Pancreas (tissue), 10 donors: Measurements from ENCODE around the gene TAS1R1. TPM values are rescaled to one million over a fixed set of nuclear protein-coding genes. Genes with fewer than 3 reads are reported as not detected.

Experiments
- ATAC-seq, 4 donors: fragments of 200-7000 bp; cut with Tn5 transposase; one replicate each; pipeline versions ENCODE4 v1.8.0 to v1.9.1; 2020; ENCODE audit warnings: mild to moderate bottlenecking in 4 of 4, moderate library complexity in 4 of 4
- DNase-seq, 6 donors: peaks; one replicate each; pipeline ENCODE4 v3.0.0-alpha.2; 2020
- FAIRE-seq: peaks from 2 replicates; lab custom pipeline; 2012; peaks lifted over from hg19 to GRCh38; lab: Jason Lieb, UNC
- H3K27ac ChIP-seq, 4 donors: fragments of 200-600 bp; sonication (generic); 1 replicate in 3 of 4; 2 replicates in 1 of 4; pipeline versions ENCODE4 v1.5.0 to v1.8.0; 2020
- H3K27me3 ChIP-seq, 4 donors: fragments of 200-600 bp; one replicate each; pipeline ENCODE4 v1.8.0; 2021
- H3K36me3 ChIP-seq, 3 donors: fragments of 200-600 bp; sonication (generic) in 1 of 3; one replicate each; pipeline versions ENCODE4 v1.5.0 to v1.8.0; 2020 to 2021
- H3K4me1 ChIP-seq, 3 donors: fragments of 200-600 bp; one replicate each; pipeline ENCODE4 v1.8.0; 2021
- H3K4me3 ChIP-seq, 4 donors: fragments of 200-600 bp; sonication (generic) in 2 of 4; one replicate each; pipeline versions ENCODE4 v1.5.0 to v1.8.0; 2020 to 2021
- H3K9me3 ChIP-seq, 4 donors: fragments of 200-600 bp; one replicate each; pipeline ENCODE4 v1.8.0; 2021
- CTCF ChIP-seq, 4 donors: fragments of 200-600 bp; sonication (generic) in 3 of 4; IDR thresholded peaks; one replicate each; pipeline versions ENCODE4 v1.5.0 to v1.8.0; 2021; ENCODE audit warnings: antibody characterized with exemption in 4 of 4
- WGBS, 2 donors: extraction: QIAGEN DNeasy Blood & Tissue Kit; methylation state at CpG; one replicate each; pipeline ENCODE4 v1.1.7; 2013; 5-methylcytosine and 5-hydroxymethylcytosine counted together
- intact Hi-C, 3 donors: fragments of 100-400 bp; cut with DNase I; formaldehyde crosslinking; loops; one replicate each; pipeline versions ENCODE4 v1.11.1 to v1.14.2; 2022
- polyA plus RNA-seq, 2 donors: library from polyadenylated mRNA; stranded (reverse); fragments of 200-250 nt; gene quantifications; one replicate each; pipeline ENCODE4 v1.2.3, GENCODE V29; 2013
- total RNA-seq, 6 donors: library from RNA; stranded (reverse); fragmentation: NEBNext Ultra II Directional in 4 of 6; extraction: Animal tissue kit (Norgen Biotek cat#: 25700) in 4 of 6; gene quantifications; one replicate each; pipeline versions ENCODE4 v1.2.1 to v1.2.4, GENCODE V29; 2021 to 2023
- donor health status: healthy with polysubstance abuse.
- donor health status: DM: no; HTN: no; CAD: no; lungs with moderate emphysema.
- donor health status: DM: no; HTN: no; CAD: no.
- donor health status: control.
- donor health status: control.
- donor health status: Bipolar disorder and iron deficiency.
- donor health status: DM: yes; HTN: yes; CAD: no.
- donor health status: DM: no; HTN: no; CAD: no.
- donor health status: DM: no; HTN: no; CAD: no.
- donor health status: DM: yes; HTN: yes; CAD: no.

Gene TAS1R1
- total and polyA plus RNA-seq, 8 donors: not detected

DNA sequence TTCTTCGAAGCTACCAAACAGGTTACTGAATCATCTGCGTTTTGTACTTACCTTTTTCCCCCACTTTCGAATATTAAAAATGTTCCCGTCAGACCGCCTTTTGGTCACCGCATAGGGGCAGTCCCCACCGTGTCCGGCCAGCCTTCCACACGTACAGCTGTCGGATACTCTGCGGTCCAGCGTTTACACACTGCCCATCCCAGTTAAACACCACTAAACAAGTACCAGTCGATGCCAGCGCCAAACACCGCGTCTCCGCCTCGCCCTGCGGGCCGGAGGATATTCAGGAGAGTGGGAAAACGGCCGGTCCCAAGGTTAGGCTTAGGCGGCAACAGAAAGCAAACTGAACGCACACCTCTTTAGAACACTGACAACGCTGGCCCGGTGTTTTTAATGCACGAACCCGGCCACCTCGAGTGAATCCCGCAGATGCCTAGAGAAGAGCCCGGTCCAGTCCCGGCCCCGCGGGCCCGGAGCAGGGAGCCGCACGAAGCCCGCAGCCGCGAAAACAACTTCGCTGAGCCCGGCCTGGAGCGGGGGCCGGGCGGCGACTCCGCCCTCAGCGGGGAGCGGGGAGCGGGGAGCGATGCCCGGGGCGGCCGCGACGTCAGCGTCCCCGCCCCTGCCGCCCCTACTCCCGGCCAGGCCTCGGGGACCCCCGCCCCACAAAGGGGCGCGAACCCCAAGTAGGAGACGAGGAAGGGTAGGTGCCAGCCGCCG is 57.7 kb downstream of the TAS1R1 start:
- WGBS, 2 donors: 0% methylated on average over 39 to 67 of the region's 67 CpGs

DNA sequence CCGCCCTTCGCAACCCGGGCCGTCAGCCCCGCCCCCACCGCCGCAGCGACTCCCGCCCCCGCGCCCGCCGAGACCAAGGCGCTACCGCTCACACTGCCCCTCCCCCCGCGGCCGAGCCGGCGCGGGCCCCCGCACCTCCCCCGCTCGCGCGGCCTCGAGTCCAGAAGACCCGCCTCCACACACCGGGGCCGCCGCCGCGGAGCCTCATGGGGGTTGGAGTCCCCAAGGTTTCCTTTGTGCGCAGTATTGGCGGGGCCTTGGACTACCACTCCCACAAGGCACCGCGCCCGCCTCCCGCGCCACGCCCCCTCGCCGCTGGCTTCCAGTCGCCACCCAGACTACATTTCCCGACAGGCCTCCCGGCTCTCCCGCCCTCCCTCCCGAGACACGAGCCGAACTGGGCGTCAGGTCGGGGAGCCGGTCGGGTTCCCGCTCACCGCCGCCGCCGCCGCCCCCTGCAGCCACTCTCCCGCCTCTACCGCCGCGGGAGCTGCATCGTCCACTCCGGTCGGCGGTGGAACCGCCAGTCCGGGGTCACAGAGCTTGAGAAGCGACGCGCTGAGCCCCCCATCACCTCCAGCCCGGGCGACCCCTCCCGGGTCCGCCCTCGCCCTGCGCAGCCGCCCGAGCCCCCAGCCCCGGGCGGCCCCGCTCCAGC is 58.4 kb downstream of the TAS1R1 start, which contains the start of gene PHF13:
TSS of gene PHF13 (plus strand) at position 371 of the 658 bp plus-strand sequence. CDS start 336 bp downstream, outside the sequence.
- Histone ChIP-seq H3K9me3 (no peaks in the 10 kb centered on the region), H3K27ac (peak within 1 kb of the TSS; percentile 79 to 94 (median 87)), H3K27me3 (no peaks in the 10 kb centered on the region), H3K36me3 (no peaks in the 10 kb centered on the region), H3K4me3 (peak within 1 kb of the TSS; percentile 86 to 97 (median 91)), H3K4me1 (peaks cover 6 to 9% (median 8%) of the 10 kb centered on the region in 3 donors)
- FAIRE-seq (no peak), DNase-seq (peak; percentile 99 to 100 (median 100)), ATAC-seq (peak; percentile 94 to 97 (median 94))
- WGBS, 2 donors: 0 to 1% methylated on average over 16 to 84 of the region's 84 CpGs
- intact Hi-C loops: no loop called here
- TF ChIP-seq CTCF (IDR thresholded peaks at IDR 0.05): no peak

More for the DNA sequence above, 57.7 kb downstream of the TAS1R1 start:
- Histone ChIP-seq H3K27ac (peak overlapping the region; percentile 69 to 94 (median 86)), H3K9me3 (no peaks in the 10 kb centered on the region), H3K36me3 (no peaks in the 10 kb centered on the region), H3K4me1 (peaks cover 6 to 9% (median 8%) of the 10 kb centered on the region in 3 donors), H3K27me3 (no peaks in the 10 kb centered on the region), H3K4me3 (peak overlapping the region; percentile 52 to 97 (median 88))
- intact Hi-C loops: no loop called here
- peak; percentile 56 to 71 (median 64) for ATAC-seq
- no peak for TF ChIP-seq CTCF (IDR thresholded peaks at IDR 0.05)
- peak in 5 of 6 donors; percentile 53 to 79 (median 62) for DNase-seq
- FAIRE-seq: no peak

DNA sequence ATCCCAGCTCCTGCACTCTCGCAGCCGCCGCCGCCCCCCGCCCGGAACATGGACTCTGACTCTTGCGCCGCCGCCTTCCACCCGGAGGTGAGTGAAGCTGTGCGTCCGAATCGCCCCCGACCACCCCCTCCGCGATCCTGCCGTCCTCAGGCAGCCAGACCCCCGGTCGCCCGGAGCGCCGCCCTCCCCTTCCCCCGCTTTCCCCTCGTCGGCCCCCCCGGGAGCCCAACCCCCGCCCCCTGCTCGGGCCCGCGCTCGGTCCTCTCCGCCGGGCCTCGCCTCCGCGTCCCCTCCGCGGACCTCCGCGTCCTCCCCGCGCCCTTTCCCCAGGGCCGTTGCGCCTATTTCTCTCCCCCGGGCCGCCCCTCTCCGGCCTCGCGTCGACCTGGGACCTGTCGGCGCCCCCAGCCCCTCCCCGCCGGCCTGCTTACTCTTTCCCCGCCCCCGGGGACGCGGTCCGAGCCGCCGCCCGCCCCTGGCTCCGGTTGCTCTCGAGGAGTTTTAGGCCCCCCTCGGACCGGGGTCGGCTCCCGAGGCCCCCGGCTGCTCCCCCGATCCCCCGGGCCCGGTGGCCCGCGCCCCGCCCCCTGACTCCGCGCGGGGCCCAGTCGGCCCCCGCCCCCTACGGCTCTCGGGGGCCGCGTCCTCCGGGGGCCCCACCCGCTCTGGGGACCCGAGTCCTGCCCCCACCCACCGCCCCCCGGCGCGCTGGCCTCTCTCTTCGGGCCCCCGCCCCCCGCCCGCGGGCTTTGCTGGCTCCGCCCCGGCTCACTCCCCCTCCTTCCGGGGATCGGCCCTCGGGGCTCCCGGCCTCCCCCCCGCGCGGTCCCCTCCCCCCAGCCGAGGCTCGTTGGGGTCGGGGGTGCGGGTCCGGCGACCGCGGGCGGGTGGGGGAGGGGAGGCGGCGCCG is 59.2 kb downstream of the TAS1R1 start:
- ATAC-seq: peak; percentile 4 to 20 (median 7)
- H3K36me3 ChIP-seq: no peaks in the 10 kb centered on the region
- no peak for TF ChIP-seq CTCF (IDR thresholded peaks at IDR 0.05)
- WGBS, 2 donors: 1% methylated on average over 67 to 113 of the region's 117 CpGs
- DNase-seq: peak in 5 of 6 donors; percentile 59 to 80 (median 69)
- H3K4me3 ChIP-seq: peak overlapping the region; percentile 86 to 97 (median 91)
- peaks cover 6 to 9% (median 8%) of the 10 kb centered on the region in 3 donors for H3K4me1 ChIP-seq
- intact Hi-C loops: no loop called here
- no peaks in the 10 kb centered on the region for H3K9me3 ChIP-seq
- no peaks in the 10 kb centered on the region for H3K27me3 ChIP-seq
- peak overlapping the region; percentile 71 to 84 (median 82) for H3K27ac ChIP-seq
- no peak for FAIRE-seq

DNA sequence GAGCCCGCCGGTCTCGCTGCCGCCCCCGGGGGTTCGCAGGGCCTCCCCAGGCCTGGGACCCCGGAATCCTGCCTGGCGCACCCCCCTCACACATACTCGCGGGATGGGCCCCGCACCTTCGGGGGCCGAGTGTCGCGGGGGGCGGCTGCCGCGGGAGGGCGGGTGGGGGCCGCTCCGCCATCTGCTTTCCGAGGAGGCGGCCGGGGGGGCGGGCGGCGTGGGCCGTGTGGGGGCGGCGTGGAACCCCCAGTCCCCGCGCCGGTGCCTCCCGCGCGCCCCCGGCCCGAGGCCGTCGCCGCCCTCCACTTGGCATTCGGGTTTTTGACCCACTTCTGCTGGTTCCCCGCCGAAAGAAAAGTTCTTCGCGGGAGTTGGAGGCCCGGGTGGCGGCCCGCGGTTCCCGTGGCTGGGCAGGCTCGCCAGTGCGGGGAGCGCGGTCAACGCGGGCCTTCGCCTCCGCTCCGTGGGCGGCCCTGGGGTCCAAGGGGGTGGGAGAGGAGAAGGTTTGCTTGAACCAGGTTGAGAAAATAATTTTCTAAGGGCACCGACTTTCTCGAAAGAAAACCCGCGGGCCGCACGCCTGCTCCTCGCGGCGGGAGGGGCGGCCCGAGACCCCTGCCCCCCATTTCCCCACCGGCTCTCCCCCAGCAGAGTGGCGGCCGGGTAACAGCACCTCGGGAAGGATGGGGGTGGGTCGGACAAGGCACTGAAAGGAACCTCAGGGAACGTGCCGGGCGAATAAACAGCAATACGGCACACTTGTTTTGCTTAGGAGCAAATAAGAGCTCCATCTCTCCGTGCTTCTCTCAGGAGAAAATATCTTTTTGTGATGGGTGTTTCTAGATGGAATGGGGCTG is 60.0 kb downstream of the TAS1R1 start:
- Histone ChIP-seq H3K4me3 (peak overlapping the region; percentile 86 to 97 (median 91)), H3K27me3 (no peaks in the 10 kb centered on the region), H3K27ac (peak overlapping the region in 3 of 4 donors; percentile 16 to 84 (median 82)), H3K9me3 (no peaks in the 10 kb centered on the region), H3K36me3 (peaks cover 0 to 3% (median 0%) of the 10 kb centered on the region in 3 donors), H3K4me1 (peaks cover 6 to 9% (median 8%) of the 10 kb centered on the region in 3 donors)
- ATAC-seq (no peak), DNase-seq (peak in 1 of 6 donors; percentile 73), FAIRE-seq (no peak)
- intact Hi-C loops: no loop called here
- TF ChIP-seq CTCF (IDR thresholded peaks at IDR 0.05): no peak
- 1 to 2% methylated on average over 50 to 82 of the region's 82 CpGs for WGBS, 2 donors
